OCI-M2 (cell line): ENCODE measurements around the gene MAX.
"Not testable (repeated sequence)": the region's sequence is repeated elsewhere in the genome, so short reads cannot be mapped to it uniquely, and the experiment has no call there.

Experiments
- DNase-seq: peaks from one replicate; lab custom pipeline; 2025; ENCODE audit not compliant: unreplicated experiment; lab: John Stamatoyannopoulos, UW

Gene MAX

DNA sequence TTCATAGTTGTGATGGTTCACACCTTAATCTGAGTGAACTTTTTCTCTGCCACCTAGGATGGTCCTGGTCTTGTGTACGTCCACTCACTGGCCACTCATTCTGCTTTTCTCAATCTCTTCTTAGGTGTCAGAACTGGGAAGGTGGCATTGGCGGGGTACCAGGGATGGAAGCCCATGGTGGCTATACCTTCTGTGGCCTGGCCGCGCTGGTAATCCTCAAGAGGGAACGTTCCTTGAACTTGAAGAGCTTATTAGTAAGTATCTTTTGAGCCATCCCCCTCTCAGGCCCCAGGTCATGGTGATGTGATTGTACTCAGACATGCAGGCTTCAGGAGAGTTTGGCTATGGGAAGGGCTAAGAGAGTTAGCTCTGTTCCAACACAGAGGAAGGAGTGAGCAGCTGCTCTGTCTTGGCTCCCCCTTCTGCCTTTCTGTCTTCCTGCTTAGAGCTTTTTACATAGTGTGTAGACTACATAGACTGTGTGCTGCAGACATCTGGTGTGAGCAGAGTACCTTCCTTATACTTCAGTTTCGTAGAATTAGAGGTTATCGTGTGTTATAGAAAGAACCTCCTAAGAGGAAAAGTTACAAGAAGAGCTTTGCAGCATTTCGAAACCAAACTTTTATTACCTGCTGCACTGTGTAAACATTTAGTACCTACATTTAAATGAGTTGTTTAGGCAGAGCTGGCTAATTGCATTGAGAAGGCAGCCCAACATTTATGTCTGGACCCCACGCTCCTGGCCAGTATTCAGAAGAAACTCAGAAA, 61.5 kb downstream of the MAX start:
- DNase-seq = no peak

DNA sequence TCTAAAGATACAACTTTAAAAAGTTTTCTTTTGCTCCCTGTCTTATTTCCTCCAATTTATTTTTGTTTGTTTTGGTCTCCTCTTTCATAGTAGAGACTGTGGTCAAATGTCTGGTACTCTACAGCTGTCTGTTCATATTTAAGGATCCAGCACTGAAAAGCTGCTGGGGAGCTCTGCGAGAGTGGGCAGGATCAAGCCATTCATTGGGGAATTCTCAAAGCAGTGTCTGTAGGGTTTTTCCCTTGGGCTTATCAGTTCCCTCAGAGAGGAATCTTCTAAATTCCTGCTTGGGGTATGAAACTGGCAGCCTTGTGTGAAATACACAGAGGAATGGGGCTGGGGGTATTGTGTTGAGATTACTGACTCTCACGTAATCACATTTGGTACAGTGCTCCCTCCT, 63.4 kb downstream of the MAX start:
- no peak for DNase-seq

DNA sequence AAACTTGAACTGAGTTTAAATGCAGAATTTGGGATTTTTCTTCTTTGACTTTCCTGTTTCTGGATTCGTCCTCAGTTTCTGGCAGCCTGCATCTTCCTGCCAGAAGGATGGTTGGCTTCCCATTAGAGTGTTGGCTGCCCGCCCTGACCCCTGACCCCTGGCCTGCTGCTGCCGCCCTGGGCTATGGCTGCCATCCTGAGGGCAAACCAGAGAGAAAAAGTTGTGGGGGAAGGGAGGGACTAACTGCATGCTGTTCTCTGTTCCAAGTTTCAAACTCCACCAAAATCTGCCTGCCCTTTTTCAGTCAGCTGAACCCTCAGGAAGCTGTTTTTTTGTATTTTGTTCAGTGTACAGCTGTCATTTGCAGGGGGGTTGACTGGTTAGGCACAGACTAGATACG, 67.3 kb downstream of the MAX start:
- no peak for DNase-seq

DNA sequence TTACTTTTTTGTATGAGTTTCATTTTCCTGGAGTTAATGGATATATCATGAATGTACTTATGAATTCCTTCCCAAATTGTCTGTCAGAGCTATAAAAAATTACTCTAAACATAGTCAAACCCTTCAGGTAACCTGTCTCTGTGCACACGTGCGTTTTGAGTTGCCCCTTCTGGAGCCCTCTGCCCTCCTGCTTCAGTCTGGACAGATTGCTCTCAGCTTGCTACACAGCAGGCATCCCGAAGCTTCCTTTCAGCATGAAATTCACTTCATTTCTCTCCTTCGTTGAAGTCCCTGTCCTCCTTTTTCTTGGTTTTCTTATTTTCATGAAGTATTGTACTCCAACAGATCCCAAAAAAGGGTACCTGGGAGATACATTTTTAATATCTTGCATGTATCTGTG, 68.3 kb downstream of the MAX start:
- DNase-seq = no peak

DNA sequence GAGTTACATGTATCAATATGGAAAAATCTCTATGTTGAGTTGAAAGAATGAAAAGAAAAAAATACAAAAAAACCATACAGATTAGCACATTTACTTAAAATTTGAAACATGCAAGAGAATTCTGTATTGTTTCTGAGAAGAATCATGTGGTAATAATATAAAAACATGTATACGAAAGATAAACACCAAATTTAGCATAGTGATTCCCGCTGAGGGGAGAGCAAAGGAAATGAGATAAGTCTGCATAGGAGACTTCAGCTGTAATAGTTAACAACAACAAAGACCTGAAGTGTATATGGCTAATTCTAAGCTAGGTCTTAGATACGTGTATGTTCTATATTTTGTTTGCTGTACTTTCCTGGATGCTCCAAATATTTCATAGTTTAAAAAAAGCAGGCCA, 69.1 kb downstream of the MAX start:
- DNase-seq = no peak

DNA sequence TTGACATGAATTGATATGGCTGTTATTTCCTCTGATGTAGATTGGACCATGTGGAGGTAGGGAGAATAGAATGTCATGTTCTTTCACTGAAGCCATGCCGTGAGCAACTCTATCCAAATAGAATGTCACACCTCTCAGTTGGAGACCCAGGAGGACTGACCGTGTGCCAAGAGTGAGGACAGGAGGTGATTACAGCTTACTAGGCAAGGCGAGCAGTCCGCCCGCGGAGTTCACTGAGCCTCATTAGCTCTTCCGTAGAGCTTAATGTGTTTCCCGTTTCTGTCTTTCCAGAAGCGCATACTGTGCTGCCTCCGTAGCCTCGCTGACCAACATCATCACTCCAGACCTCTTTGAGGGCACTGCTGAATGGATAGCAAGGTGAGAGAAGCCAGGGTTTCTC, 70.0 kb downstream of the MAX start:
- no peak for DNase-seq

DNA sequence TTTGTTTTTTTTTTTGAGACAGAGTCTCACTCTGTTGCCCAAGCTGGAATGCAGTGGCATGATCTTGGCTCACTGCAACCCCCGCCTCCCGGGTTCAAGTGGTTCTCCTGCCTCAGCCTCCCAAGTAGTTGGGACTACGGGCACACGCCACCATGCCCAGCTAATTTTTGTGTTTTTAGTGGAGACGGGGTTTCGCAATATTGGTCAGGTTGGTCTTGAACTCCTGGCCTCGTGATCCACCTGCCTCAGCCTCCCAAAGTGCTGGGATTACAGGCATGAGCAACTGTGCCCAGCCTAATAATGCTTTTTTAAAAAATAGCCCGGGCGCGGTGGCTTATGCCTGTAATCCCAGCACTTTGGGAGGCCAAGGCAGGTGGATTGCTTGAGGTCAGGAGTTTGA, 71.0 kb downstream of the MAX start:
- DNase-seq = not testable (repeated sequence)

DNA sequence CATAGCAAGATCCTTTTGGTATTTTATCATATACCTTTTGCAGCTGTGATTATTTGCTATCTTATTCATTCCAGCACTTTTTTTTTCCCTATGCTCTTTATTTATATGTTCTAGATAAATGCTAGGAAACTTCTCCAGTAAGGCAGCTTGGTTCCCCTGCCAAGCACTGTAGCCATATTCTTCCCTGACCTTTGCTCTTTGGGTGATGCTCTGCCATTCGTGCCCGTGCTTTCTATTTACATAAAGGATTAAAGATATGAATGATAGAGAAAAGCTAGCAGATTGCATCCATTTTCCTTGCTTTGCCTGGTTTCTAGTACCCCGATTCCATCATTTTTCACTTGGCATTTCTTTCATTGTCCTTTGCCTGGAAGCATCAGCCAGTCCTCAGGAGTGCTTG, 73.4 kb downstream of the MAX start:
- no peak for DNase-seq

DNA sequence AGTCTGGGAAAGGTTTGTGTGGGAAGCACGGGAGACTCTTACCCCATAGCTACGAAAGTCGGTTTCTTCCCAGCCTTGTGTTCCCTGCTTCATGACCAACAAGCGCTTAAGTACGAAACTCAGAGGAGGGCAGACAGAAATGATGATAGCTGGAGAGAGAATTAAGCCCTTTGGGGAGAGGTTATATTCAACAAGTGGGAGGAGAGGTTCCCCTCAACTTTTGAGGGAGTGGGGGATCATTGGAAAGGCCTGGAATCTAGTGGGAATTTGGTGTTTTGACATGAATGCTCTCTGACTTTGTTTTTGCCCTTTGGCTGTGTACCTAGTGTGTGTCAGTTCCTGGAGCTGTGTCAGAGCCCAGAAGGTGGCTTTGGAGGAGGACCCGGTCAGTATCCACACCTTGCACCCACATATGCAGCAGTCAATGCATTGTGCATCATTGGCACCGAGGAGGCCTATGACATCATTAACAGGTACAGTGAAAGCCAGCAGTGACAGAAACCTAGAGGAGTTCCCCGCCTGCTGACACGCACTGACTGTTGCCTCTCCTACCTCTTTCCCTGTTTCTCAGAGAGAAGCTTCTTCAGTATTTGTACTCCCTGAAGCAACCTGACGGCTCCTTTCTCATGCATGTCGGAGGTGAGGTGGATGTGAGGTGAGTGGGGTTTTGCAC, 75.1 kb downstream of the MAX start:
- no peak for DNase-seq

DNA sequence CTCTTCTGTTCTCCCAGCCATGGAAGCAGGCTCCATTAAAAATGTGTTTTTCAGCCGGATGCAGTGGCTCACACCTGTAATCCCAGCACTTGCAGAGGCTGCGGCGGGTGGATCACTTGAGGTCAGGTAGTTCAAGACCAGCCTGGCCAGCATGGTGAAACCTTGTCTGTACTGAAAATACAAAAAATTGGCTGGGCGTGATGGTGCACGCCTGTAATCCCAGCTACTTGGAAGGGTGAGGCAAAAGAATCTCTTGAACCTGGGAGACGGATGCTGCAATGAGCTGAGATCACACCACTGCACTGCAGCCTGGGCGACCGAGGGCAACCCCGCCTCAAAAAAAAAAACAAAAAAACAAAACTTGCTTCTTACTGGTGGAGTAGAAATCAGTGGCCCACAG, 75.8 kb downstream of the MAX start:
- DNase-seq = no peak

DNA sequence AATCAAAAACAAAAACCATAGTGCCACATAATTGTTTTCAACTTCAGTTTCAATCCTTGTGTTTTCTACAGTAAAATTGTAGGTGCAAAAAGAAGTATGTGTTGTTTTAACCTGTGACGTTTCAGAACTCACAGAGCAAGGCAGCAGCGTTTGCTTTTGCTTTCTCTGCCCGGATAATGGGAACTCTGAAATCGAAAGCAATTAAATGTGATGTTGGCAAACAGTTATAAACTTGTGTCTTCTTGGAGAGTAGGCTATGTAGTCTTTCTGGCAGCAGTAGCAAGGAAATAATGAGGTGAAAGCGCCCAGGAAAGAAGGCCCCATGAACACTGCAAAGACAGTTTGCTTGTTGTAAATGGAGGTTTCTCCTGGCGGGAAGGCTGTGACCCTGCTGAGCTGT, 76.5 kb downstream of the MAX start:
- DNase-seq = no peak
